Prostate gland (tissue), 2 donors: Measurements from ENCODE around the gene M1AP.

Source experiments
- POLR2A ChIP-seq: fragments of 450-650 bp; IDR thresholded peaks from one replicate; pipeline ENCODE4 v1.6.1; 2016; ENCODE audit warnings: antibody characterized with exemption, mild to moderate bottlenecking
- POLR2AphosphoS5 ChIP-seq: sonication (generic); formaldehyde crosslinking; IDR thresholded peaks from one replicate; pipeline ENCODE4 v1.6.1; 2017; ENCODE audit warnings: antibody characterized with exemption
- TF ChIP-seq, protein P1 (sequence below), 4 experiments: fragments of 200-600 bp in 2 of 4; fragments of 450-650 bp in 2 of 4; sonication (generic) in 2 of 4; IDR thresholded peaks; 1 replicate in 3 of 4; 2 replicates in 1 of 4; pipeline ENCODE4 v1.5.1; 2016 to 2019; ENCODE audit warnings: antibody characterized with exemption in 4 of 4, mild to moderate bottlenecking in 2 of 4, moderate library complexity in 2 of 4

DNA sequence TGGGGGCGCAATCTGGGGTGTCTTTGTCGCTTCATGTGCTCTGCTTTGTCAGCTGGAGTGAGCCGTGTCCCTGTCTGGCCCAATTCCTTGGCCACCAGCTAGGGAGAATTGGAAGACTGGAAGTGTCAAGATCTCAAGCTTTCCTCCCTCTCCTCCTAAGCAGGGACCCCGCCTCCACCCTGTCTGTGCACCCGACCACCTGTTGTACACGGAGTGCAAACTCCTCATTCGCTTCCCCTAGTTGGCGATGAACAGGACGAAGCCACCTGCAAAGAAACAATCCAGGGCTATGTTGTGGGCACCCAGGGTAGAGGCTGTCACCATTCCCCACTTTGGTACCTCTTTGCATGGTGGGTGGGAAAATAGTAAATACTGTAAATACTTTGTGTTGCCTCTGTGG lies 120.4 kb downstream of the M1AP start:
- TF ChIP-seq, protein P1, sequence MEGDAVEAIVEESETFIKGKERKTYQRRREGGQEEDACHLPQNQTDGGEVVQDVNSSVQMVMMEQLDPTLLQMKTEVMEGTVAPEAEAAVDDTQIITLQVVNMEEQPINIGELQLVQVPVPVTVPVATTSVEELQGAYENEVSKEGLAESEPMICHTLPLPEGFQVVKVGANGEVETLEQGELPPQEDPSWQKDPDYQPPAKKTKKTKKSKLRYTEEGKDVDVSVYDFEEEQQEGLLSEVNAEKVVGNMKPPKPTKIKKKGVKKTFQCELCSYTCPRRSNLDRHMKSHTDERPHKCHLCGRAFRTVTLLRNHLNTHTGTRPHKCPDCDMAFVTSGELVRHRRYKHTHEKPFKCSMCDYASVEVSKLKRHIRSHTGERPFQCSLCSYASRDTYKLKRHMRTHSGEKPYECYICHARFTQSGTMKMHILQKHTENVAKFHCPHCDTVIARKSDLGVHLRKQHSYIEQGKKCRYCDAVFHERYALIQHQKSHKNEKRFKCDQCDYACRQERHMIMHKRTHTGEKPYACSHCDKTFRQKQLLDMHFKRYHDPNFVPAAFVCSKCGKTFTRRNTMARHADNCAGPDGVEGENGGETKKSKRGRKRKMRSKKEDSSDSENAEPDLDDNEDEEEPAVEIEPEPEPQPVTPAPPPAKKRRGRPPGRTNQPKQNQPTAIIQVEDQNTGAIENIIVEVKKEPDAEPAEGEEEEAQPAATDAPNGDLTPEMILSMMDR (IDR thresholded peaks at IDR 0.05), result no peak
- TF ChIP-seq POLR2A (no peak), POLR2AphosphoS5 (no peak)
